ENCODE results near the gene ASB2.

Gene ASB2

GRCh38 chr14:93976477-93977057 is at the start of gene ASB2:
Gene ASB2, minus strand, starts transcription at chr14:93976570. Its CDS starts 12,031 bp downstream, at chr14:93964539.
- DNase-seq (ENCODE audit: low read depth): no peak
- TF ChIP-seq CTCF (conservative IDR thresholded peaks at IDR 0.05; ENCODE audit: control insufficient read depth, insufficient read depth, low read depth, low read length): no peak
- no peak within 1 kb of the TSS for H3K4me3 ChIP-seq (ENCODE audit: control insufficient read depth, low read depth, low read length)

- no peak for DNase-seq (ENCODE audit: low read depth)
- H3K4me3 ChIP-seq (ENCODE audit: control insufficient read depth, low read depth, low read length): peak overlapping the region; percentile 46
- TF ChIP-seq CTCF (conservative IDR thresholded peaks at IDR 0.05; ENCODE audit: control insufficient read depth, insufficient read depth, low read depth, low read length): no peak
Measured at GRCh38 chr14:94025720-94026119, 49.4 kb upstream of the ASB2 start.

GRCh38 chr14:94024549-94024948 is 48.2 kb upstream of the ASB2 start:
- TF ChIP-seq CTCF (conservative IDR thresholded peaks at IDR 0.05; ENCODE audit: control insufficient read depth, insufficient read depth, low read depth, low read length): no peak
- H3K4me3 ChIP-seq (ENCODE audit: control insufficient read depth, low read depth, low read length): no peak overlapping the region
- DNase-seq (ENCODE audit: low read depth): no peak

- TF ChIP-seq CTCF (conservative IDR thresholded peaks at IDR 0.05; ENCODE audit: control insufficient read depth, insufficient read depth, low read depth, low read length): no peak
- H3K4me3 ChIP-seq (ENCODE audit: control insufficient read depth, low read depth, low read length): no peak overlapping the region
- no peak for DNase-seq (ENCODE audit: low read depth)
Measured at GRCh38 chr14:94022532-94023411, 46.4 kb upstream of the ASB2 start.

GRCh38 chr14:94021416-94022157 is 45.2 kb upstream of the ASB2 start:
- TF ChIP-seq CTCF (conservative IDR thresholded peaks at IDR 0.05; ENCODE audit: control insufficient read depth, insufficient read depth, low read depth, low read length): no peak
- DNase-seq (ENCODE audit: low read depth): no peak
- no peak overlapping the region for H3K4me3 ChIP-seq (ENCODE audit: control insufficient read depth, low read depth, low read length)

- TF ChIP-seq CTCF (conservative IDR thresholded peaks at IDR 0.05; ENCODE audit: control insufficient read depth, insufficient read depth, low read depth, low read length): no peak
- no peak overlapping the region for H3K4me3 ChIP-seq (ENCODE audit: control insufficient read depth, low read depth, low read length)
- DNase-seq (ENCODE audit: low read depth): peak; percentile 46
Measured at GRCh38 chr14:94021001-94021400, 44.6 kb upstream of the ASB2 start.

All from fibroblast of mammary gland (primary cell).